Measurements from ENCODE around the gene SLC44A3. TPM values are rescaled to one million over a fixed set of nuclear protein-coding genes. Genes with fewer than 3 reads are reported as not detected.
"Not testable (repeated sequence)": the region's sequence is repeated elsewhere in the genome, so short reads cannot be mapped to it uniquely, and the experiment has no call there.

SLC44A3 gene
- total RNA-seq, 1 experiment from 2014 or later, result 0.10 TPM

DNA sequence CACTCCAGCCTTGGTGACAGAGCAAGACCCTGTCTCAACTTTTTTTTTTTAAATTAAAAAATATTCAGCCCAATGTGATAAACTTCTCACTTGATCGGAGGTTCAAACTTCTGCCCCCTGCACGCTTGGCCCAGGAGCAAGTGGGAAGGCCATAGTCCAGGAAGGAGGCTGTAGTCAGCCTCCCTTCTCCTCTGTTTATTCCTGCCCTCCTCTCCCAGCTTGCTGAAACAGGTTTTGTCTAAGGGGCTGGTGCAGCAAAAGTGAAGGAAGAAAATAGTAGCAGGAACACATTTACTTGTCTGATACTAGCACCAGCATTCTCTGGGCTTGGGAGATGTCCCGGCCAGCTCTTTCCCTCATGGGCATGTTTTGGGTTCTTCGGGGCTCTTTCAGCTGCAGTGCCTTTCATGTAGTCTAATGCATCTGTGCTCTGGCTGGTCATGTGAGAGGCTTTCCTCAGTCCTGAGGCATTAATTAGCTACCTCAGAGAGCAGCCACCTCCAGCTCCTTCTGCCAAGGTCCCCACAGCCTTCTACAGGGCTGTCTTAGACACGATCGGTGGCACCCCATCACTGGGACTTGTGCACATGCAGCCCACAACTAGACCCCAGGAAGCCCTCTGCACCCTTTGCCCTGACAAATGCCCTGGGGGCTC, 12.9 kb downstream of the SLC44A3 start:
- no peak overlapping the region for H3K4me3 ChIP-seq
- H3K27me3 ChIP-seq, result no peaks in the 10 kb centered on the region
- no peaks in the 10 kb centered on the region for H3K9me3 ChIP-seq (replicated peaks)
- H3K36me3 ChIP-seq, result no peaks in the 10 kb centered on the region
- H3K4me1 ChIP-seq, result no peaks in the 10 kb centered on the region
- DNase-seq, result no peak
- no peak overlapping the region for H3K27ac ChIP-seq

DNA sequence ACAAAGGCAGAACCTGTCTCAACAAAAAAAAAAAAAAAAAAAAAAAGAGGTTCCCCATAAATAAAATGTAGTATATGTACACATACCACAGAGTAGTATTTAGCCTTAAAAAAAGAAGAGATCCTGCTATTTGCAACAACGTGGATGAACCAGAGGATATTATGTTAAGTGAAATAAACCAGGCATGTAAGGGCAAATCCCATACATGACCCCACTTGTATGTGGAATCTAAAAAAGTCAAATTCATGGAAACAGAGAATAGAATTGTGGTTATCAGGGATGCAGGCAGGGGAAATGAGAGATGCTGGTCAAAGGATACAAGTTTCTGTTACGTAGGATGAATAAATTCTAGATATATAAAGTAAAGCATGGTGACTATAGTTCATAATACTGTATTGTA, 16.7 kb downstream of the SLC44A3 start:
- Histone ChIP-seq H3K27me3 (no peaks in the 10 kb centered on the region), H3K36me3 (no peaks in the 10 kb centered on the region), H3K4me3 (no peak overlapping the region), H3K9me3 (replicated peaks) (no peaks in the 10 kb centered on the region), H3K4me1 (no peaks in the 10 kb centered on the region), H3K27ac (no peak overlapping the region)
- no peak for DNase-seq

DNA sequence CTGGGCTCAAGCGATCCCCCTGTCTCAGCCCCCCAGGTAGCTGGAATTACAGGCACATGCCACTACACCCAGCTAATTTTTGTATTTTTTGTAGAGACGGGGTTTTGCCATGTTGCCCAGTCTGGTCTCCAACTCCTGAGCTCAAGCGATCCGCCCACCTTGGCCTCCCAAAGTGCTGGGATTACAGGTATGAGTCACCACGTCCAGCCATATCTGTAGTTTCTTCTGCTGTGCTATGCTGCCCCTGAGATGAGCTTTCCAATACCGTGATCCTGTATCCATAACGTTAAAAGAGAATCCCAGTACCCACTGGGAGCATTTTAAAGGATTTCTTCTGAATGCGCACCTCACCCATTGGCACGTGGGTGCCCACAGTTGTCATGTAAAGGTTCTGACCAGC, 20.2 kb downstream of the SLC44A3 start:
- H3K27ac ChIP-seq; H3K36me3 ChIP-seq; H3K9me3 ChIP-seq (replicated peaks); H3K4me3 ChIP-seq; H3K27me3 ChIP-seq; H3K4me1 ChIP-seq; DNase-seq: not testable (repeated sequence)

DNA sequence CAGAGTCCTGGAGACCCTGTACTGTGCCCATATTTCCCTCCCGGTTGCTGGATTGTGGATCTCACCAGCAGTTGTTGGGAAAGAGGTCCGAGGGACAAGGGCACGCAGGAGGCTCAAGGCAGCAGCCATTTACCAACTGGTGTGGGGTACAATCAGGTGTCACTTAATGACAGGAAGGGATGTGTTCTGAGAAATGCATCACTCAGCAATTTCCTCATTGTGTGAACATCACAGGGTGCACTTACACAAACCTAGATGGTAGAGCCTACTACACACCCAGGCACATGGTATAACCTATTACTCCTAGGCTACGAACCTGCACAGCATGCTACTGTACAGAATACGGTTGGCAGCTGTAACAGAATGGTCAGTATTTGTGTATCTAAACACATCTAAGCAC, 20.7 kb downstream of the SLC44A3 start:
- no peaks in the 10 kb centered on the region for H3K36me3 ChIP-seq
- H3K4me1 ChIP-seq, result no peaks in the 10 kb centered on the region
- no peak for DNase-seq
- no peak overlapping the region for H3K4me3 ChIP-seq
- H3K9me3 ChIP-seq (replicated peaks), result no peaks in the 10 kb centered on the region
- no peak overlapping the region for H3K27ac ChIP-seq
- no peaks in the 10 kb centered on the region for H3K27me3 ChIP-seq

DNA sequence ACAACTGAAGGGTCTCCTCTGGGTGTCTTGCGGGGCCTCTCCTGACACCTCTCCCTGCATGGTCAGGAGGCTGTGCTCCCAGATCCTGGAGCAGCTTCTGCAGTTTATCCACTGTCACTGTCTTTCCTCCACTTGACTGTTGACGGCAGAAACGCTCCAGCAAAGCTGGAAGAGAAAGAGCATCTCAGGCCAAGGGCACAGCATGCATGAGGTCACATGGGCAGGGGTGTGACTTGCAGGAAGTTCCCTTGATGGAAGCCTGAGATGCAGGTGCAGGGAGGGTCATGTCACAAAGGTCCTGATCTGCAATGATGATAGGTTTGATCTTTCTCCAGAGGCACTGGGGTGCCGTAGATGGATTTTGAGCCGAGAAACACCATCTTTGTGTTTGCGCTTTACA, 23.3 kb downstream of the SLC44A3 start:
- H3K4me1 ChIP-seq, result no peaks in the 10 kb centered on the region
- H3K9me3 ChIP-seq (replicated peaks), result no peaks in the 10 kb centered on the region
- no peak for DNase-seq
- no peak overlapping the region for H3K27ac ChIP-seq
- H3K36me3 ChIP-seq, result no peaks in the 10 kb centered on the region
- no peaks in the 10 kb centered on the region for H3K27me3 ChIP-seq
- H3K4me3 ChIP-seq, result no peak overlapping the region

DNA sequence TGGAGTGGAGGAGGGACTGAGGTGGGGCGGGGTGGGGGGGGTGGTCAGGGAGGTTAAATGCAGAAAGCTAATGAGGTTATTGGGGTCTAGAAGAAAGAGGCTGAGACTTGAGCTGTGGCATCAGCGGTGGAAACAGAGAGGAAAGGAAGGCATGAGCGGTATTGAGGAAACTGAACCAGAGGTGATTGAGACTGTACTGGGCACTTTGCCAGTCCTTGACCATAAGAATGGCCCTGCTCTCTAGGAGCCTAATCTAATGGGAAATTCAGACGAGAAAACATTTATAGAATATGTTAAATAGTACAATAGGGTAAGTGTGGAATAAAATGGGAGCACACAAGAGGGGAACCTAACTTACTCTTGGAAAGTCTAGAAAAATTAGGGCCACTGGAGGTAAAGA, 23.7 kb downstream of the SLC44A3 start:
- Histone ChIP-seq H3K27me3 (no peaks in the 10 kb centered on the region), H3K4me3 (no peak overlapping the region), H3K27ac (no peak overlapping the region), H3K4me1 (no peaks in the 10 kb centered on the region), H3K9me3 (replicated peaks) (no peaks in the 10 kb centered on the region), H3K36me3 (no peaks in the 10 kb centered on the region)
- no peak for DNase-seq

DNA sequence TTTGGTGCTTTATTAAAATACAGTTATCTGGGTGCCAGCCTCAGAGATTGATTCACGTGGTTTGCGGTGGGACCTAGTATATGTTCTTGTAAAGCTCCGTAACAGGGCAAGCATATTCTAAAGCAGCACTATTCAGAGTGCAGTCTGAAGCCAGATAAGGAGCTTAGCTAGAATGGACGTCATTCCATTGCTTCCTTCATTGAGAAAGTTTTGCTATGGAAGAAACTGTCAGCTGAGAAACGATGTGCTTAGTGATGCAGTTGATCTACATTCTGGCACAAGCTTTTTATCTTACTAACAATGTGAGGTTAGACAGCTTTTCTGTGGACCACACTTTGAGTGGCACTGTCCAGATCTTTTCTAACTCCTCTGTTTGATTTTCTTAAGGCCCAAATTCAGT, 26.2 kb downstream of the SLC44A3 start:
- Histone ChIP-seq H3K4me1 (no peaks in the 10 kb centered on the region), H3K27ac (no peak overlapping the region), H3K9me3 (replicated peaks) (no peaks in the 10 kb centered on the region), H3K27me3 (no peaks in the 10 kb centered on the region), H3K4me3 (no peak overlapping the region), H3K36me3 (no peaks in the 10 kb centered on the region)
- no peak for DNase-seq

DNA sequence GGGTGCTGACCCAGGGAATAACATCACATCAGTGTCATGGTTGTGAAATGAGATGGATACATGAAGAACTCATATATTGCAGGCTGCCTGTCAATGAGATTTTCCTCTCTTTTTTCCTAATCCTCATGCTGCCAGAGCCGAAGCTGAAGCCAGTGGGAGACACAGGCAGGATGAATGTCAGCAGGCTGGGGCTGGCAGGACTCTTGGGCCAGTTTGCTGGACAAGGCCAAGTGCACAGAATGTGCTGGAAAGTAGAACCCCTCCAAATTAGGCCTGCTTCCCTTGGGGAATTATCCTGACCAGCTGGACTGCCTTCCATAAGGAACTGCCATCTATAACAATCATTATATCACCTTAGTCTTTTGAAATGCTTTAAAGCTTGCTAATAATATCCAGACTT, 31.4 kb downstream of the SLC44A3 start:
- H3K4me1 ChIP-seq, result peaks cover 10% of the 10 kb centered on the region
- H3K36me3 ChIP-seq, result no peaks in the 10 kb centered on the region
- no peak overlapping the region for H3K27ac ChIP-seq
- no peak overlapping the region for H3K4me3 ChIP-seq
- DNase-seq, result no peak
- H3K27me3 ChIP-seq, result no peaks in the 10 kb centered on the region
- no peaks in the 10 kb centered on the region for H3K9me3 ChIP-seq (replicated peaks)

DNA sequence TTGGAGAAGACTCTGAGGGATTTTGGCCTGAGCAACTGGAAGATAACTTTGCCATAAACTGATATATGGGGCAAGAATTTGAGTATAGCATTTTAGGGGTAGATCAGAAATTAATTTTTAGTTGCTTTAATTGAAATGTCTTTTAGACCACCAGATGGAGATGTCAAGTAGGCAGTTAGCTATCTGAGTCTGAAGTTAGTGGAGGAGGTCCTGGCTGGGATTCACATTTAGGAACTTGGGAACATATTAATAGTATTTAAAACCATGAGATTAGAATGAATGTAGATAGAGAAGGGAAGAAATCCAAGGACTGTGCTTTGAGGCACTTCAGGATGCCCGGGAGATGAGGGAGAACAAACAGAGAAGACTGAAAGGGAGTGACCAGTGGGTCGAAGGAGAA, 32.6 kb downstream of the SLC44A3 start:
- H3K4me1 ChIP-seq, result peaks cover 10% of the 10 kb centered on the region
- no peak overlapping the region for H3K4me3 ChIP-seq
- no peak overlapping the region for H3K27ac ChIP-seq
- no peak for DNase-seq
- no peaks in the 10 kb centered on the region for H3K9me3 ChIP-seq (replicated peaks)
- H3K27me3 ChIP-seq, result no peaks in the 10 kb centered on the region
- no peaks in the 10 kb centered on the region for H3K36me3 ChIP-seq

DNA sequence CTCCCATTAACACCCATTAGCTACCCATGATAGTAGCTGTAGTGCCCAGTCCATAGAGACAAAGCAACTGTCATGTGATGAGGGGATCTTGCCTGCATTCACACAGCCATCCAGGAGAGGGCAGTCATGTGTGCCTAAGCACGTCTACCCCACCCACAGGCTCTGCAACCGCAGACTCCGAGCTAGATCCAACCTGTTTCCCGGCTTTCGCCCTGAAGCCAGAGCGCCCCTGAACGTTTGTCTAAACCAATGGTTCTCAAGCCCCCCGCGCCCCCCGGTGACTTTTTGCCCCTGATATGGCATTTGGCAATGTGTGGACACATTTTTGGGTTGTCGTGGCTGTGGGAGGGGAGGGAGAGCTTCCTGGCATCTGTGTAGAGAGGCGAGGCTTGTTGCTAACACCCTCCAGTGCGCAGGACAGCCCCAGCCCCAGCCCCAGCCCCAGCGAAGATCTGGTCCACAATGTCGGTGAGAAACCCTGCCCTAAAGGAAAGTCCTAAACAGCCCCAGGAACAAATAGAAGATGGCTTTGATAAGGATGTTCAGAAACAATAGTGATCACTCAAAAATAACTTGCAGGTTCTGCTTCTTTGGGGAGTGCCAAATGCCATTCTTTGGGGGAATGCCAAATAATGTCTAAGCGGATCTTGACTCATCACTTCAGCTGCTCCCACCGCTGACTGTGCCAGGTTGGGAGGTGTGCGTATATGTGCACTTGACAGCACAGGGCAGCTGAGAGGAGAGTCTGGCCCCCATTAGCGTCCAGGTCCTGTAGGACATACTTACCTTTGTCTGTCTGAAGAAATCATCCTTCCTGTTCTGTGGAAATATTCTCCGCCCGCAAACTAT, 34.5 kb downstream of the SLC44A3 start:
- peak; percentile 90 to 96 for DNase-seq
- Histone ChIP-seq H3K27ac (peak overlapping the region; percentile 45), H3K4me3 (peak overlapping the region; percentile 57)

DNA sequence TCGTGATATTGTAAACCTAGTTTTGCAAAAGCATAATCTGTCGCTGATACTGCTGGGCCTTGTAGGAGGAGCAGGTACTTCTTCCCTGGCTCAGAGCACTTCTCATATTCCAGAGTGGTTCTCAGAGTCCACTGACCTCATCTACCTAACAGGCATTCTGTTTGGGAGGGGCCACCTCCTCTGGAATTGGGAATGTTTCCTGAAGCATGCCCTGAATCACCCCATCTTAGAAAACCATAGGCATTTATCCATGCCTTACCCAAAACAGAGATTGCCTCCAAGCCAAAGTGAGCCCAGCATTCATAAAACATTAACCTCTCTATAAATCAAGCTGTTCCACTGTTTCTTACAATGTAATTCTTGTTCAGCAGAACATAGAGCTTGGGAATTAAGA, 35.1 kb downstream of the SLC44A3 start:
- no peaks in the 10 kb centered on the region for H3K27me3 ChIP-seq
- H3K27ac ChIP-seq, result peak overlapping the region; percentile 45
- H3K9me3 ChIP-seq (replicated peaks), result no peaks in the 10 kb centered on the region
- H3K4me3 ChIP-seq, result peak overlapping the region; percentile 57
- peak in 1 of 2 experiments; percentile 13 for DNase-seq
- no peaks in the 10 kb centered on the region for H3K36me3 ChIP-seq
- H3K4me1 ChIP-seq, result peaks cover 10% of the 10 kb centered on the region

More for the DNA sequence above, 34.5 kb downstream of the SLC44A3 start:
- no peaks in the 10 kb centered on the region for H3K9me3 ChIP-seq (replicated peaks)
- no peaks in the 10 kb centered on the region for H3K27me3 ChIP-seq
- peaks cover 10% of the 10 kb centered on the region for H3K4me1 ChIP-seq
- no peaks in the 10 kb centered on the region for H3K36me3 ChIP-seq

DNA sequence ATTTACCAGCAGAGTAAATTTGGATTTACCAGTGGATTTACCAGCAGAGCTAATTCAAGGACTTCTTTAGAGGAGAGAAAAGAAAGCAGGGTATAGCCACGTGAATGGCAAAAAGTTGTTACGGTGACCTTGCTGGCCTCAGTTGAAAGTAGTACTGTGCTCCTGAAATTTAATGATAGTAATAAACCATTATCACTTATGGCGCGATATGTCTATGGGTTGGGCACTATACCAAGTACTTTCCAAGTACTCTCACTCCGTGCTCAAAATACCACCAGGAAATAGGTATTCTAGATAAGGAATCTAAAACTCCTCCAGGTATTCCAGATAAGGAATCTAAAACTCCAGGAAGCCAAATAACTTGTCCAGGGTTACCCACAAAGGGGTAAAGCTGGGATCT, 35.8 kb downstream of the SLC44A3 start:
- no peaks in the 10 kb centered on the region for H3K36me3 ChIP-seq
- peaks cover 10% of the 10 kb centered on the region for H3K4me1 ChIP-seq
- no peaks in the 10 kb centered on the region for H3K27me3 ChIP-seq
- no peaks in the 10 kb centered on the region for H3K9me3 ChIP-seq (replicated peaks)
- no peak for DNase-seq
- no peak overlapping the region for H3K4me3 ChIP-seq
- H3K27ac ChIP-seq, result no peak overlapping the region

DNA sequence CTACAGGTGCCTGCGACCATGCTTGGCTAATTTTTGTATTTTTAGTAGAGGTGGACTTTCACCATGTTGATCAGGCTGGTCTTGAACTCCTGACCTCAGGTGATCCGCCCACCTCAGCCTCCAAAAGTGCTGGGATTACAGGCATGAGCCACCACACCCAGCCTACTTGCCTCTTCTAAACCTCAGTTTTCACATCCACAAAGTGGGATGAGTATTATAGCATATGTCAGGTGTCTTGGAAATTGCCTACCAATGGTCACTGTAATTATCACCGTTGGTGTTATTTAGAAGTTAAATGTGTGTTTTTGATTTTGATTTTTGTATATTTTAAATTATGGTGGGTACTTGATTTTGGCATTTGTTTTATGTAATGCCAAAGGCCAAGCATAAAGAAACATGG, 36.7 kb downstream of the SLC44A3 start:
- no peaks in the 10 kb centered on the region for H3K27me3 ChIP-seq
- no peak overlapping the region for H3K4me3 ChIP-seq
- DNase-seq, result no peak
- H3K36me3 ChIP-seq, result no peaks in the 10 kb centered on the region
- H3K4me1 ChIP-seq, result peaks cover 10% of the 10 kb centered on the region
- H3K27ac ChIP-seq, result no peak overlapping the region
- H3K9me3 ChIP-seq (replicated peaks), result no peaks in the 10 kb centered on the region

DNA sequence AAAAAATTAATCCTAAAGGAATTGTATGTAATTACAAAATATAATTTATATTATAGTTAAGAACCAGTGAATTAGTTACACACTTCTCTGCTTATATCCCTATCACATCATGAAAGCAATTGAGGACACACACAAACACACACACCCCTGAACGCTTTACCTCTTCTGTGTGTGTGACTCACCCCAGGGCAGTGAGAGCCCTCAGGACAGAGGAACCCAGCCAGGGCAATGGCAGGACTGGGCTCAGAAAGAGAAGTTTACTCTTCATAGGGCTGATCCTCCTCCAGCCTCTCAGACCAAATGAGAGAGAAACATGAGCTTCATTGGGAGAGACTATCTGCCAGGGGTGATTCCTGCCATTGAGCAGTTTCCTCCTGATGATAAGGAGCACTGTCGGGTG, 38.1 kb downstream of the SLC44A3 start:
- H3K36me3 ChIP-seq, result no peaks in the 10 kb centered on the region
- H3K27me3 ChIP-seq, result no peaks in the 10 kb centered on the region
- no peak overlapping the region for H3K4me3 ChIP-seq
- no peak for DNase-seq
- peaks cover 15% of the 10 kb centered on the region for H3K4me1 ChIP-seq
- no peaks in the 10 kb centered on the region for H3K9me3 ChIP-seq (replicated peaks)
- no peak overlapping the region for H3K27ac ChIP-seq

DNA sequence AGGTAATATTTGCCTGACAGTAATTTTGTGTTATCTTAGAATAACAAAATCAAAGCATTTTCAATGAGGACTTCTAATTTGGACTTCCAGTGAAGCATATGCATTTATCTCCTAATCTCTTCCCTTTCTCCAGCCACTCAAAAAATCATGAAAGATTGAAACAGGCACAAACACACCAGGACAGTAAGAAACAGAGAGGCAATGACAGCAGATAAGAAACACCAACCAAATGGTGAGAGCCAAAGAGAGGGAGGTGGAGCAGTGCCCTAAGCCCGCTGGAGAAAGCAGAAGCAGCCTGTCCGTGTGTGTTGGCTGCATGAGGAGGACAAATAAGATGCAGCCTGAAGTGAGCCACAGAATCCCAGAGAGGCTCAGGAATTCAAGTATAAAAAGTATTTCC, 39.0 kb downstream of the SLC44A3 start:
- H3K27ac ChIP-seq, result no peak overlapping the region
- no peaks in the 10 kb centered on the region for H3K36me3 ChIP-seq
- no peak overlapping the region for H3K4me3 ChIP-seq
- H3K9me3 ChIP-seq (replicated peaks), result no peaks in the 10 kb centered on the region
- H3K4me1 ChIP-seq, result peaks cover 24% of the 10 kb centered on the region
- DNase-seq, result no peak
- H3K27me3 ChIP-seq, result no peaks in the 10 kb centered on the region

DNA sequence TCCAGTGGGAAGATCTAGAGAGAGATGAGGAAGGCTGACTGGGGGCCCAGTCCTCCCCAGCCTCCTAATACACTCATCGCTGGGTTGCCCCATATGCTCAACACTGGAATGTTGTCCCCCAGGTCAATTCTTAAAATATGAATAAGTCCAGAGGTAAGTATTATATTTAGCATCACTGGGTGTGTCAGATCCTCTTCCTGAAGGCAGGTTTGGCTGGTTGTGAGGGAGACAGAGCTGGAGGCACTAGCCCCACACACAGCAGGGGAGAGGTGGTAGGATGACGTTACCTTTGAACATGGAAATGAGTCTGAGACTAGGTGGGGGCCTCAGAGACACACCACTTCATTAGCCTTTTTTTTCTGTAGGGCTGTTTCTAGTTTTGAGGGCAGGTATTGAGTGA, 42.6 kb downstream of the SLC44A3 start:
- no peak overlapping the region for H3K27ac ChIP-seq
- DNase-seq, result no peak
- H3K9me3 ChIP-seq (replicated peaks), result no peaks in the 10 kb centered on the region
- no peak overlapping the region for H3K4me3 ChIP-seq
- peaks cover 40% of the 10 kb centered on the region for H3K4me1 ChIP-seq
- H3K27me3 ChIP-seq, result no peaks in the 10 kb centered on the region
- H3K36me3 ChIP-seq, result no peaks in the 10 kb centered on the region
